LNCAP (cell line): Measurements from ENCODE around the gene RBM42.

Source experiments
- TF ChIP-seq, protein P1 (sequence below): fragments of 450-650 bp; IDR thresholded peaks from 2 replicates; pipeline ENCODE4 v1.5.1; 2017; ENCODE audit warnings: mild to moderate bottlenecking

Gene RBM42

DNA sequence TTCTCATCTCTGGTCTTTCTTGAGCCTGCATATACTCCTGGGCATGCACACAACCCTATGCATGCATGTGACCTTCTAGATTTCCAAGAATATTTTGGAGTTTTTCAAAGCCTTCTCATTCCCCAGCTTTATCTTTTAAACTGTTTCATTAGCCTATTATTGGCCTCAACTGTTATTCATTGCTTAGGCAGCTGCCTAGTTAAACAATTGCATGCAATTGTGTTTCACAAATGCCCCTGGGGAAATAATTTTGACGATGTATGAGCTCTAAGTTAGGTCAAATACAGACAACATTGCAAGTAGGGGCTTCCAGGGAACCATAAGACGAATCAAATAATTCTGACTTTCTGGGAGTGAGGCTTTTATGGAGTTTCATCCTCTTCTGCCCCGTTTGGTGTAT, 35.1 kb downstream of the RBM42 start:
- TF ChIP-seq, protein P1, sequence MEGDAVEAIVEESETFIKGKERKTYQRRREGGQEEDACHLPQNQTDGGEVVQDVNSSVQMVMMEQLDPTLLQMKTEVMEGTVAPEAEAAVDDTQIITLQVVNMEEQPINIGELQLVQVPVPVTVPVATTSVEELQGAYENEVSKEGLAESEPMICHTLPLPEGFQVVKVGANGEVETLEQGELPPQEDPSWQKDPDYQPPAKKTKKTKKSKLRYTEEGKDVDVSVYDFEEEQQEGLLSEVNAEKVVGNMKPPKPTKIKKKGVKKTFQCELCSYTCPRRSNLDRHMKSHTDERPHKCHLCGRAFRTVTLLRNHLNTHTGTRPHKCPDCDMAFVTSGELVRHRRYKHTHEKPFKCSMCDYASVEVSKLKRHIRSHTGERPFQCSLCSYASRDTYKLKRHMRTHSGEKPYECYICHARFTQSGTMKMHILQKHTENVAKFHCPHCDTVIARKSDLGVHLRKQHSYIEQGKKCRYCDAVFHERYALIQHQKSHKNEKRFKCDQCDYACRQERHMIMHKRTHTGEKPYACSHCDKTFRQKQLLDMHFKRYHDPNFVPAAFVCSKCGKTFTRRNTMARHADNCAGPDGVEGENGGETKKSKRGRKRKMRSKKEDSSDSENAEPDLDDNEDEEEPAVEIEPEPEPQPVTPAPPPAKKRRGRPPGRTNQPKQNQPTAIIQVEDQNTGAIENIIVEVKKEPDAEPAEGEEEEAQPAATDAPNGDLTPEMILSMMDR, result no peak

DNA sequence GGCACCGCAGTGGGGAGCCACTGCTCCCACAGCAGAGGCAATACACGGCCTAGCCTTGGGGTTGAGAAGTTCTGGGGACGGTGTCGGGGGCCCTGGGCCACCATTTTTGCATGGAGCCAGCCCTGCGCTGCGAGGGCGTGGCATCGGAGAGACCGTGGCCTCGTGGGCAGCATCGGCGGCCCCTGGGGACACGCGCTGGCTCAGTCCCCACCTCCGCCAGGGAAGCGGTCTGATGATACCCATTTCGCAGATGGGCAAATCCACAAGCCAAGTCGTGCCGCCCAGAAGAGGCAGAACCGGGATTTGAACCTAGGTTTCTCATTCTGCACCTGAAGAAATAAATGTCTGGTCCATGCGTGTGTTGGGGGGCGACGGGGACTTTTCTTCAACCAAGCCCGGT, 36.3 kb downstream of the RBM42 start:
- TF ChIP-seq, protein P1, result no peak

DNA sequence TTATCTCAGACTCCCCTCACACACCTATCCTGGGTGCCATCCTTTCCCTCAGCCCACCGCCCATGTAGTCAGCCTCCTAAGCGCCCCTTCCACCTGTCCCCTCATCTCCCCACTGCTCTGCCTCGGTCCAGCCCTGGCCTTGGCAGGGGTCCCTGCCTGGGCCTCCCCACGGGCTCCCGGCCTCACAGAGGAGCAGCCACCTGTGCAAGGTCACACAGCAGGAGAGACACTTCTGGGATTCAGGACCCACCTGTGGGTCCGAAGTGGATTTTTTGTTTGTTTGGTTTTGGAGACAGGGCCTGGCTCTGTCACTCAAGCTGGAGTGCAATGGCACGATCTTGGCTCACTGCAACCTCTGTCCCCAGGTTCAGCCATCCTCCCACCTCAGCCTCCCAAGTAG, 36.8 kb downstream of the RBM42 start:
- TF ChIP-seq, protein P1, result no peak

DNA sequence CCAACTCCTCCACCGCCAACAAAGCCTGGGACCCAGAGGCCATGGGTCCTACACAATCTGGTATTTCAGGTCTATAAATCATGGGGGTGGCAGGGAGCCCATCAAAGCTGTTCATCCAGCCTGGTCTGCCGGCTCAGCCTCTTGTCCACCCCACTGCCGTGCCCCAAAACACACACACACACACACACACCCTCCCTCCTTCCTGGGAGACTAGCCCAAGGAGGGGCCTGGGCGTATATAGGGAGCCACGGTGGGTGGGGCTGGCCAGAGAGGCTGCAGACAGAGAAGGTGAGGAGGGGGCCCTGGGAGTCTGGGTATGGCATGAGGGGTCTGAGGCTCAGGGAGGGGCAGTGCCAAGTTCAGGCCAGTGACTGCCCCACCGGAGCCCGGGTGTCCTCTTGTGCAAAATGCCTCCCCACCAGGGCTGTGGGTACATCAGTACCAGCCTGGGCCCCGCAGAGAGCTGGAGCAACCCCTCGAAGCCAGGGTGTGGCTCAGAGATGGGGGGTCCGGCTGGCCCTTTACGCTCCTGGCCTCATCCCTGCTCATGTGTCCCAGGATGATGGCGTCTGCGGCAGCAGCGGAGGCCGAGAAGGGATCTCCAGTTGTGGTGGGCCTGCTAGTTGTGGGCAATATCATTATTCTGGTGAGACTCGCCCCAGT, 37.5 kb downstream of the RBM42 start, which contains the start of gene UPK1A:
Gene UPK1A (plus strand): TSS at position 267 of the 663 bp plus-strand sequence. CDS start 296 bp downstream, at position 563.
- TF ChIP-seq, protein P1, result no peak

DNA sequence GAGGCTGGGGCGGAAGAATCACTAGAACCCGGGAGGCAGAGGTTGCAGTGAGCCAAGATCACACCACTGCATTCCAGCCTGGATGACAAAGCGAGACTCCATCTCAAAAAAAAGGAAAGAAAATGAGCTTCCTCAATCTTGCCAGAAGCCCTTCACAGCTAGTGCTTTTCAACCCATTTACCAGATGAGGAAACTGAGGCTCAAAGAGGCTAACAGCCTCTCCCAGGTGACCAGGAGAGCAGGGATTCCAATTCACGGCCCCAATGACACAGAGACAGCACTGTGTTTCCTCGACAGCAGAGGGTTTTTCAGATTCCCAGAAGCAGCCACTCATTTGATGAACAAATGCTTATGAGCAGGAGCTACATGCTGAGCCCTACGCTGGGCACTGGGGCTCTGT, 40.7 kb downstream of the RBM42 start:
- TF ChIP-seq, protein P1, result no peak

DNA sequence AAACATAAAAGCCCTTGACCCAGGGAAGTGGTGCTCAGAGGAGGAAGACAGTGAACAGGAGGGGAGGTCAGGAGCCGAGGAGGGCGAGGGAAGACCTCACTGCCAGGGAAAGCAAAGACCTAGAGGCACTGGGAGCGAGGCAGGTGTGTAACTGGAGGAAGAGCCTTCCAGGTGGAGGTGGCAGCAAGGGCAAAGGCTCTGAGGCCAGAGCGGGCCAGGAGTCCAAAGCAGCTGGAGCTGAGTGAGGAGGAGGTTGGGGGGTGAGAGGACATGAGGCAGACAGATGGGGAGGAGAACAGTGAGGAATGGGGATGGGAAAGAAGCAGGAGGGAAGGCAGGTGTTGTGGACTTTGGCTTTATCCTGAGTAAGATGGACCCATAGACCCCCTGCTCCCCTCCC, 41.1 kb downstream of the RBM42 start:
- TF ChIP-seq, protein P1, result no peak

DNA sequence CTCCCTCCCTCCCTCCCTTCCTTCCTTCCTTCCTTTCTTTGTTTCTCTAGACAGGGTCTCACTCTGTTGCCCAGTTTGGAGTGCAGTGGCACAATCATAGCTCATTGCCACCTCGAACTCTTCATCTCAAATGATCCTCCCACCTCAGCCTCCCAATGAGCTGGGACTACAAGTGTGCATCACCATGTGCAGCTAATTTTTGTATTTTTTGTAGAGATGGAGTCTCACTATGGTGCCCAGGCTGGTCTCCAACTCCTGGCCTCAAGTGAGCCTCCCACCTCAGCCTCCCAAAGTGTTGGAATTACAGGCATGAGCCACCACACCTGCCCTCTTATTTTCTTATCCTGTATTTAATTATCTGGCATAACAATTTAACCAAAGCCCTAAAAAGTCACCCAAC, 41.9 kb downstream of the RBM42 start:
- TF ChIP-seq, protein P1, result no peak

DNA sequence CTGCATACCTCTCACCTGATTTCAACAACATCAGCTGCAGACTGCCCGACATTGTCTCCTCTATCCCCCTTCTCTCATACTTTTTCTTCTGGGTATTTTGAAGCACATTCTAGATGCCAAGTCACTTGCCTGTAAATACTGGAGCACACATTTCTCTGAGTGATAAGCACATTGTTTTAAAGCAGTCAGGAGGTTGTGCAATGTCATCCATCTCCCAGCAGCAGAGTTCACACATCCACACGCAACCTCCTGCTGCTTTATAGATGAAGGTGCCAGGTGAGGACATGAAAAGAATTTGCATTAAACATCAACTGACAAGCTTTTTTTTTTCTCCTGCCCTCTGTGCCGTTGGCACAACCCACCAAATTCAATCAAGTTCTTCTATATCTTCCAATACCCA, 43.0 kb downstream of the RBM42 start:
- TF ChIP-seq, protein P1, result no peak
